Right hindlimb (tissue), 1 donor: ENCODE results near the gene LLCFC1.

Experiments used
- DNase-seq: peaks from one replicate; pipeline ENCODE4 v3.0.0-alpha.2; 2018

LLCFC1 gene

DNA sequence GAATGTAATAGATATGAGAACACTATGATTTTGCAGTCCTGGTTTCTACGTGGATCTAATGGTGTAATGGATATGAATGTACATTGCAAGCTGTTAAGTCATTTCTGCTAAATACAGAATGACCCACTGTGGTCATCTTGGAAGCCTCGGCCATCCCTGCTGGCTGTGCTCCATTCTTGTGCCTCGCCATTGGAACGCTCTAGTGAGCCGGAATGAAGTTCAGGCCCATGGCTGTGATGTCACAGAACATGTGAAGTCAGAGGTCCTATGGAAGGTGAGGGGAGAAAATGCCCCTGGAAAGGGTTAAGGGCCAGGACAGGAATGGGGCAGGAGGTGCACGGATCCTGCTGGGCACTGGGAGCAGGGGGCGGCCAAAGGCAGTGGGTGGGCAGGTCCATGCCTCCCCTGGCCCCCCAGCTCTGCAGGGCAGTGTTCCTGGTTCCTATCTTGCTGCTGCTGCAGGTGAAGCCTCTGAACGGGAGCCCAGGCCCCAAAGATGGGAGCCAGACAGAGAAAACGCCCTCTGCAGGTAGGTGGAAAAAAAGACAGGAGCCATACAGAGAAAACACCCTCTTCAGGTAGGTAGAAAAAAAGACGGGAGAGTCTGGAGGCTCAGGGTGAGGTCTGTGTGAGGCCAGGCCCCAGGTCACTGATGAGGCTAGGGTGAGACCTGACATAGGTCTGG lies at the start of gene LLCFC1:
Gene LLCFC1, plus strand, starts transcription at position 259 of the 685 bp plus-strand sequence. Its CDS starts 138 bp downstream, at position 397.
- no peak for DNase-seq

DNA sequence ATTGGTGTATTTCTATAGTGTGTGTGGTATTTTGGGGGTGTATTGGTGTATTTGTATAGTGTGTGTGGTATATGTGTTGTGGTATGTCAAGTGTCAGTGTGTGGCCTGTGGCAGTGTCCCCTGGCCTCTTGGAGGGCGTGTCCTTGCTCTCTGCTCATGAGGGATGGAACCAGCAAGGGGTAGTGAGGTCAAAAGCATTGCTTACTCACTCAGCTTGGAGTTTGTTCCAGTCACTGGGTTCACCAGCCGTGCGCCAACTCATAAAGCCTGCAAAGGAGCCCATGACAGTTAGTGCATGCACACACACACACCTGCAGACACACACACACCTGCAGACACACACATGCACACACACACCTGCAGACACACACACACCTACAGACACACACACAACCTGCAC lies 49.5 kb upstream of the LLCFC1 start:
- DNase-seq = no peak

DNA sequence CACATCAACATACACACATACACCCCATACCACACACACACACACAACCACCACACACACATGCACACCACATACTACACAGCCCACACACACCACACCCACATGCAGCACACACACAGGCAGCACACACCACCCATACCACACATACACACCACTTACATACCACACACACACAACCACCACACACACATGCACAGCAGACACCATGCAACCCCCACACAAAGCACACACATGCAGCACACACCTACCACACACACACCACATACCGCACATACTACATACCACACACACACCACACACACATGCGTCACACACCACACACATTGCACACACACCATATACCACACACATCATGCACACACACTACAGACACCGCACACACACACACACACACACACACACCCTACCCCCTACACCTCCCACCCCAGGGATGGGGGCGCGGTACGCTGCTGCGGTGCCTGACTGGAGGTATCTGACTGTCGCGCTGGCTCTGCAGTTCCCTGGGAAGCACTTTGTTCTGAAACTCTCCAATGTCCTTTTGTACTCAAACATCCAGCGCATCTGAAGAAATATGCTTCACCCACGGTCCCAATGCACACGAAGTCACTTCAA lies 48.3 kb upstream of the LLCFC1 start:
- no peak for DNase-seq

DNA sequence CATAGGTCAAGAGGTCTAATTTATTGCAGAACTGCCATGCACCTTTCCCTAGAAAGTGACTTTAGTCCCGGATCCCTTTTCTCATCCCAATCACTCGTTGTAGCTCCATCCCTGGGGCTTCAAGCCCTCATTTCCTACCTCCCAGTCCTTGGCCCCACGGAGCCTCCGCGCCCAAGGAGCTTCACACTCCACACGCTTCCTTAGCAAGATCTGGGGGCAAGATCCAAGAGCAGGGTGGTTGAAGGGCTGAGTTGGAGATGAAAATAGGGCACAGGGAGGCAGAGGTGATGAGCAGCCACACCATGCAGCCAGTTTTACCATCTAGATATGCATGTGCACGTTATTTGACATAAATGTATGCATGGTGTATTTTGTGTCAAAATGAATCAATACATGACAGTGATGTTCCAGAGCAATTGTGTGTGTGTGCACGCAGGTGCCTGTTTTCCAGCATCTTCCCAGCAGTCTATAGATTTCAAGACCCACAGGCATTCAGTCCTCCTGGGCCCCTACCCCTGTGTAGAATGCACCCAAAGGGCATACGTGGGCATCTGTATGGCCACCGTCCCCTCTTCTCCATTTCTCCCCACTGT lies 47.7 kb upstream of the LLCFC1 start:
- DNase-seq = no peak

DNA sequence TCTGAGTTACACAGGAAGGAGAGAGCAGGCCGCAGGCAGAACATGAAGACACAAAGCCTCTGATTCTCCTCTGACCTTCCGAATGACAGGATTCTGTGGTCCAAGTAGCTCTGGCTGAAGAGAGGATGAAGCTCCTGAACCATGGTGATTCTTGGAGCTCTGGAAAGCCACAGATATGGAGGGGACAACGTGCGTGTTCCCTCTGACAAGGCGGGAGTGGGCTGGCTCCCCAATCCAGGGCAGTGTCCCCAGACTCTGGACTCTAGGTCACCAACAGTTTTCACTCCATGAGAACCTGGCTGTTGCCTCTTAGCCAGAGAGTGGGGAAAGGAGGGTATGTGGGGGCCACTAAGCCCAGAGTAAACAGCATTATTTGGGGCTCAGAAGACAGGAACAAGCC lies 46.3 kb upstream of the LLCFC1 start:
- no peak for DNase-seq

DNA sequence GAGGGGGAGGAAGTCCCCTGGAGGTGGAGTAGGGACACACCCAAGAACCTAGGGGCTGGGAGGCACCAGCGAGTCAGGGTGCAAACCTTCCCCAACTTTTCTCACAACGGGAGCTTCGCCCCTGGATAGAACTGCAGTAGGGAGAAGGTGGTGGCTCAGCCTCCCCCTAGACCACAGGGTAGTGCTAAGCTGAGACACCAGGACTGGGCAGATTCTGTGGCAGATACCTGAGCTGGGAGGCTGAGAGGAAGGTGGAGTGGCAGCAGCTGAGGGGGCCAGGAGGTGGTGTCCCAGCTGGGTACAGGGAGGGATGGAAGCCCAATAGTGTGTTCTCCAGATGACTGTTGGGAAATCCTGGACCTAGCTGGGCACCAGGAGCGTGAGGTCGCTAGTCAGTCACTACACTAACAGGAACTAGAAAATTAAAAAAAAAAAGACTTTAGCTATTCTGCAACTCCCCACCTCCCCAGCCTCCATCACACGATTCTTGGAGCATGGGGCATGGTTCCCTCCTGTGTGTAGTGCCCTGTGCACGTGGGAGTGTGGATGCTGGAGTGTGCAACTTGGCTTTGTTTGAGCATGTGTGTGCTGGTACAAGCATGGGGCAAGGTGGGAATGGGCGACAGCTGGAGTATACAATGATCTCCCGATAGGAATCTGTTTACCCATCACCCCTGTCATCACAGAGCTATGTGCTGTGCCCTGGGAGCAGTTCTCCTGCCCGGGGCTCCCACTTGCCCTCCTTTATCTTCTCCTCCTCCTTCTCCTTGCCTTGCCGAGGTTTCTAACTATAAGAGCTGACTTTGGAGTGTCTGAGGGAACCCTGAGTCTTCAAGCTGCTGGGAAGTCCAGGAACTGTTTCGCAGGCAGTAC lies 44.9 kb upstream of the LLCFC1 start:
- no peak for DNase-seq

DNA sequence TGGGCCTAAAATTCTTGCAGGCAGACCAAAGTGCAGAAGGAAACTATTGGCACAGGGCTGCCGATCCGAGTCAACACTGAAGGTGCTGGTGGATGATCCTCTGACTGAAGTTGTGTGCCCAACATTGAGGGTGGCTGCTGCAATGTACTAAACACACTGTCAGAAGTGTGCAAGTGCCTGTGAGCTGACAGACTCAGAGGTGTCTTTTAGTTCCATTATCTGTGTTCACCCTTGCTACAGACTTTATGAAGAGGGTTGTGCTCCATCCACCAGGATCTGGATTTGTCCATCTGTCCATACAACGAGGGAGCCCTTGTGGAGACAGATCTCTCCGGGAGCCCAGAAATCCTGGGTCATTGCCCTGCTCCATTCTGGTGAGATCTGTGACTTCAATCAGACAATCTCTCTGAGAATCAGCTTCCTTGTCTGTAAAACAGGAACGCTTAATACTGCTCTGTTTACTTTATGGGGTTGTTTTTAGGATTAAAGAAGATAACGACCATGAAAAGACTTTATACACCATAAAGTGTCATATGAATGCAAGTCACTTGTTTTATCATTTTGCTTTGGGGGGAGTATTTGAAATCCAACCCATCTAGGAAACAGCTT lies 44.2 kb upstream of the LLCFC1 start:
- DNase-seq = no peak

DNA sequence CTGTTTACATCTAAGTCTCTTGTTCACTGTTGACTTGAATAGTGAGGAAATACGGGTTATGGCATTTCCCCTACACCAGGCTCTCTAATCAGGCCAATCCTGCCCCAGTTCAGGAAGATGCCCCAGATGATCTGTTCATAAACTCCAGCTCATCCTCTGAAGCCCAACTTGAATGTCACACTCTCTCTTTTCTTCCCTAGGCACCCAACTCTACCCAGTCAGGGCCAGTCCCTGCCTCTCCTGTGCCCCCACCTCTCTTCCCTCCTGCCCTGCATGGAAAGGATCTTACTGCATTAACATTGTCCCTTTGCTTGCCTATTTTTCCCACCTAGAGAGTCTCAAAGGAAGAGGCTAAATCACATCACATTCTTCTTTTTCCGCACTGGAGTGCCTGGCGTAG lies 43.1 kb upstream of the LLCFC1 start:
- no peak for DNase-seq

DNA sequence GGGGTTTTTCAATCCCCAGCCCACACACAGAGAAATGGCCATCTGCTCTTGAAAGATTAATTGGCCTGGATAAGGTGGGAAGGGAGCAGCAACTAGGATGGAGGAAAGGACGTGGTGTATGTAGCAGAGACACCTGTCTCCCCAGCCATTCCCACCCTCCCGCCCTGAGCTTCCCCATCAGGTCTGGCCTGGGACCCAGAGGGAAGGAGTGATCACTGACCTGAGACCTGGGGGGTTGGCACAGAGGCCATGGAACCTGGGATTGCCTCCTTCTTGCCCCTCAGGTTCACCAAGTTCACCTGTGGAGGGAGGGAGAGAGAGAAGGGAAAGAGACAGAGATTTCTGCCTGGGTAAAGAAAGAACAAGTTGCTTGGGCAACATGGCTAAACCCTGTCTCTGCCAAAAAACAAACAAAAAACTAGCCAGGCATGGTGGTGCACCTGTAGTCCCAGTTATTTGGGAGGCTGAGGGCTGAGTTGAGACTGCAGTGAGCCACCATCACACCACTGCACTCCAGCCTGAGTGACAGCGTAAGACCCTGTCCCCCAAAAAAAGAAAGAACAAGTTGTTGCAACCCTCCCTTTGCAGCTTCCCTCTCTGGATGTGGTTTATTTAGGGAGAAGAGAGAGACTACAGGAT lies 42.4 kb upstream of the LLCFC1 start:
- no peak for DNase-seq

DNA sequence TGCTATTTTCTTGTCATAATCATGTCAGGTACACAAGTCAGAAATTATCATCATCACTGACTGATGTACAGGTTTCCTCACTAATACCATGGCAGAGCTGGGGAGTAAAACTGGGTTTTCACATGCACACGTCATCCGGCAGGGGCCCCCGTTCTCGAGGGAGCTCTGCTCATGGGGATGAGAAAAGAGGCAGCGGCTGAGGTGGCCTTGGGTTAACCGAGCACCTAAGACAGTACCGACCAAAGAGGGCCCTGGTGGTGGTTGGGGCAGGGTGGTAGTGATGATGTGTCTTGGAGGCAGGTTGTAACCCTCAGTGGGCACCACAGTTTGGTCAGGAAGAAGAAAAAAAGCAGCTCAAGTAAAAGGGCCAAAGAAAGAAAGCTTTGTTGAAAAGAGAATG lies 41.6 kb upstream of the LLCFC1 start:
- no peak for DNase-seq

DNA sequence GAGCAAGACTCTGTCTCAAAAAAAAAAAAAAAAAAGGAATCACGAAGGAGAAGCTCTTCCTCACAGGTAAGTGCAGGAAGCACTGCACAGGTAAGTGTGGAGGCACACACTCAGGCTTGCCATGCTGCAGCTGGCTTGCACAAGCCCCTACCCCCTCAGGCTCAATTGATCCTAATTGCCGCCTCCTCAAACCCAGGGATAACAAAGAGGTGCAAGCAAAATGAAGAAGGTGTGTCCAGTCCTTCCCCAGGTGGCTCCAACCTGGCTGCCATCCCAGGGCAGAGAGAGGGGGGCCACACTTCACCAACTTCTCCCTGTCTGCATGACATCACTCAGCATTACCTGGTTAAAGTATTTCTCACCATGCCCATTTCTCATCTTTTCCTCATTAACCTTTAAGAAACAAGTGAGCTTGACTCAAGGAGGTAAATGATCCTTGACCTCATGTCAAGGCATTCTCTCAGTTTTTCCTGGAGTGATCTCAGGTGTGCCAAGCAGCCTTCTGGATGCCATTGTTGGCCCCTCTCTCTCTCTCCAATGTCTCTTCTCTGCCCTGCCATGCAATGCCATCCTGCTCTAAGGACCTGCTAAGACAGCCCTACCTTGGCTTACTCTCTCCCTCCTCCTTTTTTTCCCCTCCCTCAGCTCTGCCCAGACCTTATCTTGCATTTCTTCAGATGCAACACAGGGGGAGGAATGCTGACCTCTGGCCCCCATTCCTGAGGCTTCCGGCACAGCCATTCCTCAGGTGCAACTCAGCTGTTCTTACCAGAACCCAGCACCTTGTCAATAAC lies 40.7 kb upstream of the LLCFC1 start:
- DNase-seq = no peak

DNA sequence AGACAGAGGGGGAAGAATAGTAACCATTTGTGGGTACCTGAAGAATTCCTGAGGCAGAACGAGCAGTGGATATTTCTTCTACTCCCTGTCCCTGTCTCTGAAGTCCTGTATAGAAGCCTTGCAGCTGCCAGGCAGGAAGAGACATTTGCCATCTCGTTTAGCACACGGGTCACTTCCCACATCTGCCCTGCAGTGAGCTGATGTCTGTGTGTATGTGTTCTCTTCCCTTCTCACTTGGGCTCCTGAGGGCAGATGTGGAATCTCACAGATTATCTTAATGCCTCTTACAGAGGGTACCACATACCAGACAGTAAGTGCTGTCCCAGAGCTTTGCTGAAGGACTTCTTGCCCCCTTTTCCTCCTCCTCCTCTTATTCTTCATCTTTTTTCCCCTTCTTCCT lies 39.6 kb upstream of the LLCFC1 start:
- DNase-seq = no peak

DNA sequence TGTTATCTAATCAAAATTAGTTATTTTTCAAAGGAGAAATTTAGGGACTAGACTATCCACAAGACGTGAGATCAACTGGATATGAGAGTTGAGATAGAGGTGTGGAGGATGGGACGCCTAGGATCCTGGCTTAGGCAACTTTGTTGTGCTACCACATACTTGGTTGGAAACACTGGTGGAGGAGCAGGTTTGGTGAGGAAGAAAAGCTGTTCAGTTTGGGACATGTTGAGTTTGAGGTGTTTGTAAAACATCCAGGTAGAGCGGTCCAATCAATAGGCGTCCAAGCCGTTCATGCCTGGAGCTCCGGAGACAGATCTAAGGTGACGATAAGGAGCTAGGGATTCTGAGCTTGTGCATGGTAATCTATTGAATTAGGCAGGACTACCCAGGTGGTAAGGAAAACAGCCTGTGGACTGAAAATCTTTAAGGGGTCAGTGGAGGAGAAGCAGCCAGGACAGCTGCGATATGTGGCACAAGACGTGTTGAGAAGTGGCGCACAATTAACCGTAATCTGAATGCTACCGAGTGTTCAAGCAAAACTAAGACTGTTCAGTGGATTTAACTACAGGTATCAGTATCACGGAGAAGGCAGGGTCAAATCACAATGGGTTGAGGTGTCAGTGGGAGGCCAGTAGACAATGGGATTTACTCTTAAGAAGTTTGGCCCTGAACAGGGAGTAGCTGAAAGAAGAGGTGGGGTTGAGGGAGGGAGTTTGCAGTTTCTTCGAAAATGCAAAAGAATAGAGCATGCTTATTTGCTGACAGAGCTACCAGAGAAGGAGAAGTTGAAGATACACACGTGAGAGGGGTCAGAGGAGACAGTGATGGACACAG lies 37.6 kb upstream of the LLCFC1 start:
- no peak for DNase-seq

DNA sequence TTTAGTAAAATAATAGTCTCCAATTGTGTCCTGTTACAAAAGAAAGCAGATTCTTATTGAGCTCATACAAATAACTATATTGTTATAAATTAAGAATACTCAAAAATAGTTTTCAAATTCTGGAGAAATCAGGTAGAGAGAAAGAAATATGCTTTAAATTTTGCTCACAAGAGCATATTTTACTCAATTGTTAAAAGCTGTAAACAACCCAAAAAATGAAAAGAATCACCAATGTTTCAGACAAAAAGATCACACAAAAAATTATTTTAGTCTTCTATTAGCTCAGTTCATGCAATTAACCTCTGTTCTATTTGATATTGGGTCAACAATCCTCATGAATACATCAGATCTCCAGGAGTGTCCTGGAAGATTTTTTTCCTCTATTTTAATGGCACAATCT lies 35.2 kb upstream of the LLCFC1 start:
- DNase-seq = no peak

DNA sequence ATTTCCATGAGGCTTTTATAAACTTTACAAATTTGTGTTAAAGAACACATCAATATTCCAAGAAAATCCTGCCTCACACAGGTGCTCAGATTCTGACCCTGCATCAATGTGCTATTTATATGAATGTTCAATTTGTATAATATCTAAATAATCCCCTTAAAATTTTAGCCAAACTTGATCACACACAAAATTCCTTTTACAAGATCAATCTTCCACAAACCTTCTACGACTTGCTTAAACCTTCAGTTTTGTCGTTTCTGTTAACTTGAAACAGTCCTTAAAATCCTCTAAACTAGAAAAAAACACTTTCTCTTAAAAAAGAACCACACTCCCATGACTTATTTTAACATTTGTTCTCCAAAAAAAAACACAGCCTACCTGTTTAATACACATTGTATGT lies 33.5 kb upstream of the LLCFC1 start:
- DNase-seq = no peak

DNA sequence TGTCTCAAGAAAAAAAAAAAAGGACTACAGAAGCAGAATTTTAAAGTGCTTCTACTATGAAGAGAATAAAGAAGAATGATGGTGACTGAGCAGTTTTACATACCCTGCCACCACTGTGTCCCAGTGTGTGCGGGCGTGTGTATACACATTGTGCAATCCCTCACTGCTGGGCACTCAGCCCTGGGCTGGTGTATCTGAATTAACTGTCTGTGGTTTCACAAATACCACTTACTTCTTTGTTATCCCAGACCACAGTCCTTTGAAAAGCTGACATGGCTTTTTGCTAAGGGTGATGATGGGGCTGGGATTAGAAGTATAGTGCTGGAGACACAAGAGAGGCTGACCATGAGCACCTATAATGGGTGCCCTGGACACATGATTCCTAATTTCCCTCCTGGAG lies 32.6 kb upstream of the LLCFC1 start:
- DNase-seq = no peak

DNA sequence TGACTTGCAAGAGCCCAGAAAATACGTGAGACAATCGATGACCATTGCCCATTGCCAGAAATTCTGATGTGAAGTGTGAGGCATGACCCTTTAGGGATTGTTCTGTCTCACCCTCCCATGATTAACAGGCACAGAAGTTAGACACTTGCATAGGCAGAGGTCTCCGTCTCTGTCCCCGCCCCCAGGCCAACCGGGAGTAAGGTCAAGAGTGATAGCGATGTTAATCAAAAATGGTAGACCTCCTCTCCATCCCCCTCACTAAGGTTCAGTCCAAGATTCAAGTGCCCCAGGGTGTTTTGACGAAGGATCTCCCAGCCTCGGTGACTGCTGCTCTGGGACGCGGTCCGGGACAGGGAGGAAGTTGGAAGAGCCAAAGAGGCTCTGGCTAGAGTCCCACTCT lies 31.0 kb upstream of the LLCFC1 start:
- DNase-seq = no peak

DNA sequence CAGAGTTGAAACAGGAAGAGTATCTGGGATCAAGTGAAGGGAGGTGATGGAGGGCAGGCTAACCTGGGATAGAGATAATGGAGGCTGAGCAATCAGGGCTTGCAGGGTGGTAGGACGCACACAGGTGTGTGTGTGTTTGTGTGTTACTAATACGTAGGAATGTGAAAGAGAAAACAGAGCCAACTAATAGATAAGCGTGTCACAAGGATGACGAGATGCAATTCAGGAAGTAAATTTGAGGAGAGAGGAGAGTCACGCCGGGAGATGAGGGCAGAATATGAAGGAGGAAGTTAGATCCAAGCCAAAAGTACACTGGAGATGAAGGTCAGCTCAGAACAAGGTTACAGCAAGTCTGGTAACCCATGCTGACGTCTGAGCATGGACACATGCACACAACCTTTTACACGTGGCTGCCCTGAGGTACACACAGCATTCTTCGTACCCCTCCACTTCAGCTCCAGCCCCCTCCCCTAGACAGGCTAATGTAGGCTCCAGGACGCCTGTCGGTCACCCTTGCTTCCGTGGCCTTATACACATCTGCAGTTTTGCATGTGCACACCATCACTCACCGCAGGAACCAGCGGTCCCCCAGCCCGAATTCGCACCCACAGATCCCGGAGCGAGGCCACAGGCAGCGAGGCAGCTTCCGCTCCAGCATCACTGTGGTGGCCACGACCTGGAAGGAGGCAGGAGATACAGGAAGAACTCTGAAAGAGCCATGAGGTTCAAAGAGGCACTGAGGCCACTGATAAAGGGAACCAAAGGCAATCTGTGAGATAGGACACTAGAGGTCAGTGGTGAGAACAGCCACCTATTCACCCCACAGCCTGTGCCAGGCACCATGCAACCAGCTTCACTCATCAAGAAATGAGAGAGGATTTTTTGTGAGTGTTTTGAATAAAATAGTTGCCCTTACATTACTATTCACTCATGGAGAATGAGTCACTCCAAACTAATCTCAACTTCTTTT lies 30.1 kb upstream of the LLCFC1 start:
- DNase-seq = no peak

DNA sequence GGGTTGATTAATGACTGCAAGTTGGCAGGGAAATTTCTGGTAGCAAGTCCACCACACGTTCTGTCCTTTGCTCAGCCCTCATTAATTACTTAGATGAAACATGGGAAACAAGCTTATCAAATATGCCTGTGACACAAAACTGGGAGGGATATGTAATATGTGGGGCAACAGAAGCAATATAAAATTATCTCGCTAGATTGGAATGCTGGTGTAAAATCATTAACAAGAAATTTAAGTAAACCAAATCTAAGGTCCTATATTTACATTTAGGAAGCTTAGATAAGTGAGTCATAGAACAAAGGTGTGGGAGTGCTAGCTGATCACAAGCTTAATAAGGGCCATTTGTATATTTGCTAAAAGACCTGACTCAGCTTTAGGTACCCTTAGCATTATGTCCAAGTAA lies 29.3 kb upstream of the LLCFC1 start:
- no peak for DNase-seq

DNA sequence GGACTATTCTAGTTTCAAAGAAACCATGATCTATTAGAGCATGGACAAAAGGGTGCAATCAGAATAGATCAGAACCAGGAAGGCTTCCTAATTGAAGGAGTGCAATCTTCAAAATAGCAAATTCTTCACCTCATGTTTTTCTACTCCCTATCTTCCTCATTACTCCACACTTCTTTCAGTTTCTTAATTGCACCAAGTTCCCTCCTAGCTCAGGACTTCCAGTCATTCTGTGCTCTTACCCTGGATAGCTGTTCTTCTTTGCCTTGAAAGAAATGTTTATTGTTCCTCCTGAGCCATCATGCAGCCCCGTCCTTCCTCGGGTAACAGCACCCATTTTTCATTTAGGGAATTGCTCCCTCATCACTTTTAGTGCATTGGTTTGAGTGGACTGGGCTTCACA lies 28.8 kb upstream of the LLCFC1 start:
- no peak for DNase-seq
